IPS DF 4.7 (cell line): Measurements from ENCODE around the gene NCOR1.
"Not testable (repeated sequence)": the region's sequence is repeated elsewhere in the genome, so short reads cannot be mapped to it uniquely, and the experiment has no call there.

ENCODE experiments used
- DNase-seq: peaks from one replicate; pipeline ENCODE4 v3.0.0-alpha.2; 2013; ENCODE audit warnings: low spot score; ENCODE audit errors: extremely low read depth

NCOR1 gene

DNA sequence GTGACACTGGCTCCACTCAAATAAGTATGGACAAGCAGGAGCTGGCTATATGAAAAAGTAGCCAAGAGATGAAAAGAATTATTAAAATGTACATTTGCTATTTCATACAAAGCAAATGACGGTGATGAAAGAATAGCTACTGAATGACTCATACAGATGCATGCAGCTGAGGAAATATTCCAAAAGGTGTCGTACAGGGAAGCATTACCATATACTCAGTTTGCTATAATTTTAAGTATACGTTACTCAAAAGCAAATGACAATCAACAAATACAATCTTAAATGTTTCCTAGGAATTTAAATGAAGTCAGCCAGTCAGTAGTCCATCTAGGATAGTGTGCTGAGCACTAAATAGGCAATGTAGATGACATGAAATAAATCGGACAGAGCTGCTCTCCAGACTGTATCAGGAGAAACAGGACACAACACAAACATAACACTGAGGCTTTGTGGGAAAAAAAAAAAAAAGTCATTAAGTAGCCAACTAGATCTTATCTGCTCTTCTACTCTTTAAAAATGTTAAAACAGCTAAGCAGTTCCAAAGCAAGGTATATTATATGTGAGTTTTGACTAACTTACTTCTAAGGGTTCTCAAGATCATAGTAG lies 65.0 kb downstream of the NCOR1 start:
- no peak for DNase-seq

GRCh38 chr17:16148596-16148995 lies 66.7 kb downstream of the NCOR1 start:
- no peak for DNase-seq

- DNase-seq: not testable (repeated sequence)
Observed at GRCh38 chr17:16145319-16145890, 69.9 kb downstream of the NCOR1 start.

DNA sequence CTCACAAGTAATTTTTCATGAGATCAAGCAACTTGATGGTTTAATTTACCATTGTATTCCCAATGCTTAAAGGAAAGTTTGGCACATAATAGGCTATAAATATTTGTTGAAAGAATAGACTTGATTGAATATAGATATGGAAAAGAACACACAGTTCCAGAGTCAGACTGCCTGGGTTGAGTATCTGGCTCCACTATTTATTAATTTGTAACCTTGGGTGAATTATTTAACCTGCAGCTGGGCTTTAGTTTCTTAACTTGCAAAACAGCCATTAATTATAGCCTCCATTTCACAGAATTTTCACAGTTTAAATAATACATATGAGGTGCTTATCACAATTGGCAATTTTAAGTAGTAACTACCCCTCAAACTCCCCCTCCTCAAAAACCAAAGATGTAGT lies 73.6 kb downstream of the NCOR1 start:
- DNase-seq: no peak

DNA sequence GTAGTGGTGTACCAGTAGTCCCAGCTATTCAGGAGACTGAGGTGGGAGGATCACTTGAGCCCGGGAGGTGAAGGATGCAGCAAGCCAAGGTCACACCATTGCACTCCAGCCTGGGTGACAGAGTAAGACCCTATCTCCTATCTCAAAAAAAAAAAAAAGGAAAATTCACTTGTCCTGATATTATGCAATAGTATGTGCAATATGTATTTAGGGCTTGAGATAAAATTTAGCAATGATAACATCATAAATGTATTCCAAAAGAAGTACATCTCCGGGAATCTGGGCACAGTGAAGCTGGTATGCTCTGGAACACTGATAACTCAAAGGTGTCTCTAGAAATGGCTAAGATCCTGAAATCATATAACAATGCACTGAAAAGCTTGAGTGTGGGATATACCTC lies 74.5 kb downstream of the NCOR1 start:
- DNase-seq: no peak

- no peak for DNase-seq
Observed at GRCh38 chr17:16135461-16135860, 79.9 kb downstream of the NCOR1 start.

- DNase-seq: no peak
Observed at GRCh38 chr17:16131593-16131992, 83.7 kb downstream of the NCOR1 start.

GRCh38 chr17:16129441-16130205 lies 85.7 kb downstream of the NCOR1 start:
- no peak for DNase-seq

DNA sequence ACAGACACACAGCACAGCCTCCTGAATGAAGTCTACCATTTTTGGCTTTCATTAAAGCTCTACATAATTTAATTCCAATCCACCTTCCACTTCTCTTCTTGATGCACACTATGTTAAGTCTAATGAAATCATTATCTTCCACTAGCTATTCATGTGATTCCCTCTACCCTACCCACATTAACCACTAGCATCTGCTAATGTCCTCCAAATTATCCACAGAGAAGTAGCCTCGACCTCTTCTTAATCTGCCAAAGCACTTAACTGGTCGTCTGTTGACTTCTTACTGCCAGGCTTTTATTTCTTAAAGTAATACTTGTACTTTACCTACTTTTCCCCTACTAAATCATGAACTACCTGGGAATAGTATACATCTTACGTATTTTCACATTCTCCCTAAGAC lies 91.8 kb downstream of the NCOR1 start:
- DNase-seq: no peak

GRCh38 chr17:16122697-16123434 lies 92.5 kb downstream of the NCOR1 start:
- DNase-seq: no peak

DNA sequence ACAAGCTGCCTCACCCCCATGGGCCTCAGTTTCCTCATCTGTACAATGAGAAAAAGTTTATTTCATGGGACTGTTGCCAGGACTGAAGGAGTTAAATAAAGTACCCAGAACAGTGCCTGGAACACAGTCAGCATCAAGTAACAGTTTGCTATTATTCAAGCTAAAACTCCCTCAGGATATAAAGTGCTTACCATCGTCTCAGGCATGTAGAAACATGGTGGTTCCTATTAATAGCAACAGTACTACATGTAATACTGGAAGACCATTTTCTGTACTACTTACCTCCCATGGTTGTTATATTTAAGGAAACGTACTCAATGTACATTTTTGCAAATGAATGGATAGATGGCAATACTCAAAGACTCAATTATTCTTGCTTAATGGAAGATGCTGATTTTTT lies 93.4 kb downstream of the NCOR1 start:
- DNase-seq: no peak

- no peak for DNase-seq
Observed at GRCh38 chr17:16120937-16121336, 94.4 kb downstream of the NCOR1 start.

- DNase-seq: no peak
Observed at GRCh38 chr17:16117149-16117548, 98.2 kb downstream of the NCOR1 start.

GRCh38 chr17:16115077-16115698 lies 100.1 kb downstream of the NCOR1 start:
- not testable (repeated sequence) for DNase-seq

DNA sequence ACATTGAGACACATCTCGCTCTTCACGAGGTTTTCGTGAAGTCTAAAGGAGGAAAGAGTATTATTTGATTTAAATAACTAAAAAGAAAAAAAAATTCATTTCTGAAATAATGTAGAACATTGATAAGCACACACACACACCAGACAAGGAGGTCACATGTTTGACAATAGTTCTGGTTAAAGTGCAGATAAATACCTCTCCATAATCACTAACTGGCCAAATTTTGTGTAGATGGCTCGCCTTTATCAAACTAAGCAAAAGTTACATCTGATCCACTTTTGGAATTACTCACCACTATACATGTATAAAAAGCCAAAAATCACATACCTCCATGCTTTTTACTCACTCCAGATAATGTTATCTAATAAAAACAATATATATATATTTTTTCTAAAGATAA lies 106.5 kb downstream of the NCOR1 start:
- no peak for DNase-seq

DNA sequence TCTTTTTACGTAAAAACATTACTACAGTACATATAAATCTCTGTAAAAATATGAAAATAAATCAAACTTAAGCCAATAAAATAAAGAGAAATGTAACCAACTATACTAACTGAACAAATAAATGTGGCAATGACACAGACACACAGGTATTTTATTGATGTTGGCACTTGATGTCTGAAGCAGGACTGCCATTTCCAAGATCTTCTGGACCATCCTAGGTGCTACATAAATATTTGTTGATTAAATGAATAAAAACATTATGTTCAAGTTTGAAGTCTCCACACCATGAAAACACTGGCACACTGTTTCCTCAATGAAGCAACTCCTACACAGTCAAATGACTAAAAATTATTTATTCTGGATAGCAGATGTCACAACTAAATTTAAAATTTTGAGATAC lies 106.9 kb downstream of the NCOR1 start:
- no peak for DNase-seq

DNA sequence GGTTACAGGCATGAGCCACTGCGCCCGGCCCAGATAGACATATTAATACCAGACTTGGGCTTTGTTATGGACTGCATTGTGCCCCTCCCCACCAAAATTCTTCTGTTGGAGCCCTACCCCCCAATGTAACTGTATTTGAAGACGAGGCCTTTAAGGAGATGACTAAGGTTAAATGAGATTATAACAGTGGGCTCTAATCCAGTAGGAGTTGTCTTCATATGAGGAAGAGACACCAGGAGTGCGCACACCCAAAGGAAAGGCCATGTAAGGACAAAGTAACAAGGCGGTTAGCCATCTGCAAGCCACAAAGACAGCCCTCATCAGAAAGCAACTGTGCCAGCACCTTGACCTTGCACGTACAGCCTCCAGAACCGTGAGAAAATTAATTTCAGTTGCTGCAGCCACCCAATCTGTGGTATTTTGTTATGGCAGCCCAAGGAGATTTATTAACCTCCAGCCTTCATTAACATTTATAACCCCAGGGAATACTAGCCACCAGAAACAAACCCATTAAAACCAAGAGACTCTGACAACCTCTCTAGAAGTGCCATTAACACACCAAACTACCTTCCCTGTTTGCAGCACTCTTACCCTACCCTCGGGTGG lies 108.1 kb downstream of the NCOR1 start:
- DNase-seq: no peak

GRCh38 chr17:16106161-16106891 lies 109.0 kb downstream of the NCOR1 start:
- DNase-seq: no peak

GRCh38 chr17:16104189-16104588 lies 111.1 kb downstream of the NCOR1 start:
- DNase-seq: no peak

DNA sequence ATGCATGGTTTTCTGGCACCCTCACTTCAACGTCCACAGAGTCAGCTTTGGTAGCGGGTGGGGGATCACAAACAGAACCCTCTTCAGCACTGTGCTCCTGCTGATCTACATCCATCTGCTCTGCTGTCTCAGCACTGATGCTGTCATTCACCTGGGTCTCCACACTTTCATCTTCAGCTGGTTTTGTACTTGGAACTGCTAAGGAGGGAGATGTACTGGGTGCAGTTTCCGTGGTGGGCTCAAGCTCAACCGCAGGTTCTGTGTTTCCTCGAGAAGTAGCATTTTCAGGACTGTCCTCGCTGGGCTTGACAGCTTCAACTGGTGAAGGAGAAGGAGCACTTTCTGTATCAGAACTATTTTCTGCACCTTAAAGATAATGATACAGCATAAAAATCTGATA lies 113.9 kb downstream of the NCOR1 start:
- DNase-seq: no peak
